Spleen (tissue), 7 donors: ENCODE results near the gene CNTNAP1.

Experiments
- POLR2A ChIP-seq, 3 donors: fragments of 450-650 bp; IDR thresholded peaks; one replicate each; pipeline ENCODE4 v1.5.1; 2017; ENCODE audit warnings: antibody characterized with exemption in 3 of 3, mild to moderate bottlenecking in 1 of 3
- POLR2AphosphoS5 ChIP-seq, 3 donors: sonication (generic); formaldehyde crosslinking; IDR thresholded peaks; one replicate each; pipeline ENCODE4 v1.5.1; 2017; ENCODE audit warnings: antibody characterized with exemption in 3 of 3
- TF ChIP-seq, protein P1 (sequence below), 11 experiments: fragments of 200-600 bp in 7 of 11; fragments of 450-650 bp in 4 of 11; sonication (generic) in 4 of 11; IDR thresholded peaks in 8 of 11; conservative IDR thresholded peaks in 3 of 11; 1 replicate in 7 of 11; 2 replicates in 4 of 11; pipeline versions ENCODE4 v1.4.0 to v1.8.0; 2016 to 2021; ENCODE audit warnings: antibody characterized with exemption in 11 of 11, inconsistent platforms in 4 of 11, mild to moderate bottlenecking in 1 of 11
- donor health status: DM: no; HTN: no; CAD: no; lungs with moderate emphysema.
- donor health status: DM: no; HTN: no; CAD: no.
- donor health status: DM: no; HTN: no; CAD: no.

GRCh38 chr17:42743595-42744282 is 61.4 kb downstream of the CNTNAP1 start:
- TF ChIP-seq POLR2A (IDR thresholded peaks at IDR 0.05), result no peak
- TF ChIP-seq, protein P1, sequence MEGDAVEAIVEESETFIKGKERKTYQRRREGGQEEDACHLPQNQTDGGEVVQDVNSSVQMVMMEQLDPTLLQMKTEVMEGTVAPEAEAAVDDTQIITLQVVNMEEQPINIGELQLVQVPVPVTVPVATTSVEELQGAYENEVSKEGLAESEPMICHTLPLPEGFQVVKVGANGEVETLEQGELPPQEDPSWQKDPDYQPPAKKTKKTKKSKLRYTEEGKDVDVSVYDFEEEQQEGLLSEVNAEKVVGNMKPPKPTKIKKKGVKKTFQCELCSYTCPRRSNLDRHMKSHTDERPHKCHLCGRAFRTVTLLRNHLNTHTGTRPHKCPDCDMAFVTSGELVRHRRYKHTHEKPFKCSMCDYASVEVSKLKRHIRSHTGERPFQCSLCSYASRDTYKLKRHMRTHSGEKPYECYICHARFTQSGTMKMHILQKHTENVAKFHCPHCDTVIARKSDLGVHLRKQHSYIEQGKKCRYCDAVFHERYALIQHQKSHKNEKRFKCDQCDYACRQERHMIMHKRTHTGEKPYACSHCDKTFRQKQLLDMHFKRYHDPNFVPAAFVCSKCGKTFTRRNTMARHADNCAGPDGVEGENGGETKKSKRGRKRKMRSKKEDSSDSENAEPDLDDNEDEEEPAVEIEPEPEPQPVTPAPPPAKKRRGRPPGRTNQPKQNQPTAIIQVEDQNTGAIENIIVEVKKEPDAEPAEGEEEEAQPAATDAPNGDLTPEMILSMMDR (IDR thresholded peaks at IDR 0.05 in 8 of 11, conservative IDR thresholded peaks at IDR 0.05 in 3 of 11), result no peak
- no peak for TF ChIP-seq POLR2AphosphoS5 (IDR thresholded peaks at IDR 0.05)
